ENCODE results near the gene MED8. TPM values are rescaled to one million over a fixed set of nuclear protein-coding genes. Genes with fewer than 3 reads are reported as not detected.
A peak's percentile ranks its signal among the peaks of the same experiment; 100 is the strongest.

MED8 gene
- total RNA-seq, 1 donor from 2014 or later = 23.6 TPM

DNA sequence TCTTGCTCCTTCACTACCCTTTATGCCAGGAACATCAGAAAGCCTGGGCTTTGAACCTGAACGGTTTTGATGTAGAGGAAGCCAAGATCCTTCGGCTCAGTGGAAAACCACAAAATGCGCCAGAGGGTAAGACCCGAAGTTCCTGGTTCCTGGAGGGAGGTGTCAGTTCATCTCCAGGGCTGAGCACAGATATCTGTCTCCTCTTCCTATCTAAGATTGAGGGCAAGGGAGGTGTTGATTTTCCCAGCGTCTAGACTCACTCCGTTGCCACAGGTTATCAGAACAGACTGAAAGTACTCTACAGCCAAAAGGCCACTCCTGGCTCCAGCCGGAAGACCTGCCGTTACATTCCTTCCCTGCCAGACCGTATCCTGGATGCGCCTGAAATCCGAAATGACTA is 29.9 kb downstream of the MED8 start:
- Mint-ChIP-seq H3K36me3 (peaks cover 35% of the 10 kb centered on the region), H3K27ac (no peak overlapping the region), H3K4me3 (peak overlapping the region; percentile 98), H3K9me3 (no peaks in the 10 kb centered on the region), H3K27me3 (ENCODE audit: insufficient read depth, low read depth) (peaks cover 3% of the 10 kb centered on the region), H3K4me1 (peaks cover 46% of the 10 kb centered on the region)
- H3K4me1 ChIP-seq = peaks cover 18% of the 10 kb centered on the region
- H3K4me2 ChIP-seq = peak overlapping the region; percentile 96
- H3K9me3 ChIP-seq (ENCODE audit: low read depth) = no peaks in the 10 kb centered on the region
- H3K36me3 ChIP-seq = peaks cover 14% of the 10 kb centered on the region
- H3K9ac ChIP-seq = peak overlapping the region; percentile 95
- H3K4me3 ChIP-seq = peak overlapping the region; percentile 70
- H3K27me3 ChIP-seq = no peaks in the 10 kb centered on the region
- TF ChIP-seq EZH2phosphoT487 (IDR thresholded peaks at IDR 0.05) = no peak
- TF ChIP-seq, protein P1, sequence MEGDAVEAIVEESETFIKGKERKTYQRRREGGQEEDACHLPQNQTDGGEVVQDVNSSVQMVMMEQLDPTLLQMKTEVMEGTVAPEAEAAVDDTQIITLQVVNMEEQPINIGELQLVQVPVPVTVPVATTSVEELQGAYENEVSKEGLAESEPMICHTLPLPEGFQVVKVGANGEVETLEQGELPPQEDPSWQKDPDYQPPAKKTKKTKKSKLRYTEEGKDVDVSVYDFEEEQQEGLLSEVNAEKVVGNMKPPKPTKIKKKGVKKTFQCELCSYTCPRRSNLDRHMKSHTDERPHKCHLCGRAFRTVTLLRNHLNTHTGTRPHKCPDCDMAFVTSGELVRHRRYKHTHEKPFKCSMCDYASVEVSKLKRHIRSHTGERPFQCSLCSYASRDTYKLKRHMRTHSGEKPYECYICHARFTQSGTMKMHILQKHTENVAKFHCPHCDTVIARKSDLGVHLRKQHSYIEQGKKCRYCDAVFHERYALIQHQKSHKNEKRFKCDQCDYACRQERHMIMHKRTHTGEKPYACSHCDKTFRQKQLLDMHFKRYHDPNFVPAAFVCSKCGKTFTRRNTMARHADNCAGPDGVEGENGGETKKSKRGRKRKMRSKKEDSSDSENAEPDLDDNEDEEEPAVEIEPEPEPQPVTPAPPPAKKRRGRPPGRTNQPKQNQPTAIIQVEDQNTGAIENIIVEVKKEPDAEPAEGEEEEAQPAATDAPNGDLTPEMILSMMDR (IDR thresholded peaks at IDR 0.05) = no peak
- TF ChIP-seq EZH2 (IDR thresholded peaks at IDR 0.05) = no peak
- H4K20me1 ChIP-seq (ENCODE audit: low read depth) = peaks cover 37% of the 10 kb centered on the region
- peaks cover 38% of the 10 kb centered on the region for H3F3A ChIP-seq (ENCODE audit: low read depth)
- DNase-seq (ENCODE audit: low spot score) = no peak
- H3K79me2 ChIP-seq (ENCODE audit: low read depth) = peaks cover 34% of the 10 kb centered on the region
- H3K27ac ChIP-seq = no peak overlapping the region
- H2AFZ ChIP-seq (replicated peaks) = no peak overlapping the region

DNA sequence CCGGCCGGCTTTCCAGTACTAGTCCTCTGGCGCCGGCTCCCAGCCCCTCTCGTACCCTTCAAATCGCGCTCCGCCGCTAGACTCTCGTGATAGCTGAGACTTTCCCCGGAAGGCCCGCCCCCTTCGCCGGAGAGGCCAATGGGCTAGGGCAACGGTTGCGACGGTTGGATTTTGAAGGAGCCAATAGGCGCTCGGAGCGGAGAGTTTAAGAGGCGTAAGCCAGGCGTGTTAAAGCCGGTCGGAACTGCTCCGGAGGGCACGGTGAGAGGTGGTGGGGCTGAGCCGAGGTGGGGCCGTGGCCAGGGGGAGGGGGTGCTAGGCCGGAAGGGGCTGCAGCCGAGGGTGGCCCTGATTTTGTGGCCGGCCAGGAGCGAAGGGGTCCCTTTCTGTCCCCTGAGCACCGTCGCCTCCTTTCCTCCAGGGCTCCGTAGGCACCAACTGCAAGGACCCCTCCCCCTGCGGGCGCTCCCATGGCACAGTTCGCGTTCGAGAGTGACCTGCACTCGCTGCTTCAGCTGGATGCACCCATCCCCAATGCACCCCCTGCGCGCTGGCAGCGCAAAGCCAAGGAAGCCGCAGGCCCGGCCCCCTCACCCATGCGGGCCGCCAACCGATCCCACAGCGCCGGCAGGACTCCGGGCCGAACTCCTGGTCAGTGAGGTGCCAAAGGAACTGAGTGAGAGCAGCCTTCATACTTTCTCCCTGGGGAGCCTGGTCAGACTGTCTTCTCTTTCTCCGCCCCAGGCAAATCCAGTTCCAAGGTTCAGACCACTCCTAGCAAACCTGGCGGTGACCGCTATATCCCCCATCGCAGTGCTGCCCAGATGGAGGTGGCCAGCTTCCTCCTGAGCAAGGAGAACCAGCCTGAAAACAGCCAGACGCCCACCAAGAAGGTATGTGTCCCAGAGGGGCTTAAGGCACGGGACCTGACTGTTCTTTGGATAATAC is 30.6 kb downstream of the MED8 start, which contains the start of gene CDC20:
TSS of gene CDC20 (plus strand) at position 236 of the 948 bp plus-strand sequence. CDS start at position 471, 235 bp downstream.
- peak within 1 kb of the TSS; percentile 96 for H3K27ac Mint-ChIP-seq
- H3K9ac ChIP-seq = peak within 1 kb of the TSS; percentile 95
- H4K20me1 ChIP-seq (ENCODE audit: low read depth) = peaks cover 37% of the 10 kb centered on the region
- H3K4me2 ChIP-seq = peak within 1 kb of the TSS; percentile 96
- peaks cover 3% of the 10 kb centered on the region for H3K27me3 Mint-ChIP-seq (ENCODE audit: insufficient read depth, low read depth)
- peak; percentile 100 for DNase-seq (ENCODE audit: low spot score)
- H3K4me1 Mint-ChIP-seq = peaks cover 46% of the 10 kb centered on the region
- peaks cover 34% of the 10 kb centered on the region for H3K79me2 ChIP-seq (ENCODE audit: low read depth)
- peak within 1 kb of the TSS; percentile 98 for H3K4me3 Mint-ChIP-seq
- H3K4me3 ChIP-seq = peak within 1 kb of the TSS; percentile 70
- no peaks in the 10 kb centered on the region for H3K27me3 ChIP-seq
- peaks cover 18% of the 10 kb centered on the region for H3K4me1 ChIP-seq
- TF ChIP-seq EZH2 (IDR thresholded peaks at IDR 0.05) (no peak), EZH2phosphoT487 (IDR thresholded peaks at IDR 0.05) (no peak)
- TF ChIP-seq, protein P1 (IDR thresholded peaks at IDR 0.05) = no peak
- H3K36me3 Mint-ChIP-seq = peaks cover 28% of the 10 kb centered on the region
- no peaks in the 10 kb centered on the region for H3K9me3 Mint-ChIP-seq
- peak within 1 kb of the TSS; percentile 85 for H3K27ac ChIP-seq
- H3F3A ChIP-seq (ENCODE audit: low read depth) = peaks cover 38% of the 10 kb centered on the region
- no peaks in the 10 kb centered on the region for H3K9me3 ChIP-seq (ENCODE audit: low read depth)
- peak within 1 kb of the TSS; percentile 54 for H2AFZ ChIP-seq (replicated peaks)
- H3K36me3 ChIP-seq = peaks cover 14% of the 10 kb centered on the region

DNA sequence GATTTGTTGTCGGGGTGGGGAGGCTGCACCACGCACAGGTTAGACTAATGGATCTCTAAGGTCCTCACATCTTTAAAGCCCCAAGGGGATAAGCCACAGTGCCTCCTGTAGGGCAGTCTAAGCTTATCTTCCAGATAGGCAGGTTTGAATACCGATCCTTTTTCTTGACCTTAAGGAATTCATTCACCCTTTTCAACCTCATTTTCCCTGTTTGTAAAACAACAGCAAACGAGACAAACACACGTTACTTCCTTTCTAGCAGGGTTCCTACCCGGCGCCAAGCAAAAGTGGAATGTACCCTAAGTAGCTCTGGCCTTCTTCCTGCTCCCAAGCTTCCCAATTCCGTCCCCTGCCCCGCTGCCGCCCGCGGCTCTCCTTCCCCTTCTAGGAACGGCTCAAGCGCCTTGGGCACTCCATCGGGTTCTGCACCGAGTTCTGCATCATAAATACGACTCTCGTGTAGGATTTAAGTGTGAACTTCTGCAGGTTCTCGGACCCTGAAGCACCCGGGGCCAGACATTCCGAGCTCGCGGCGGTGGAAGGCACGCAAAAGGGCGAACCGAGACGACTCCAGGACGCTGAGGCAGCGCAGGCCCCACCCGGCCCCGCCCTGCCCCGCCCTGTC is 31.4 kb downstream of the MED8 start:
- peak; percentile 75 for DNase-seq (ENCODE audit: low spot score)
- Histone ChIP-seq H4K20me1 (ENCODE audit: low read depth) (peaks cover 37% of the 10 kb centered on the region), H3K4me3 (peak overlapping the region; percentile 70), H3K27me3 (no peaks in the 10 kb centered on the region), H3K9ac (peak overlapping the region; percentile 76), H3K4me1 (peaks cover 18% of the 10 kb centered on the region), H3K4me2 (peak overlapping the region; percentile 75), H2AFZ (replicated peaks) (peak overlapping the region; percentile 54), H3K79me2 (ENCODE audit: low read depth) (peaks cover 34% of the 10 kb centered on the region), H3K27ac (peak overlapping the region; percentile 85), H3F3A (ENCODE audit: low read depth) (peaks cover 30% of the 10 kb centered on the region), H3K36me3 (peaks cover 14% of the 10 kb centered on the region), H3K9me3 (ENCODE audit: low read depth) (no peaks in the 10 kb centered on the region)
- Mint-ChIP-seq H3K9me3 (no peaks in the 10 kb centered on the region), H3K4me1 (peaks cover 44% of the 10 kb centered on the region), H3K27me3 (ENCODE audit: insufficient read depth, low read depth) (peaks cover 3% of the 10 kb centered on the region), H3K36me3 (peaks cover 26% of the 10 kb centered on the region), H3K27ac (peak overlapping the region; percentile 96), H3K4me3 (peak overlapping the region; percentile 98)
- TF ChIP-seq, protein P1 (IDR thresholded peaks at IDR 0.05) = peak; percentile 64
- peak; percentile 31 for TF ChIP-seq EZH2 (IDR thresholded peaks at IDR 0.05)
- TF ChIP-seq EZH2phosphoT487 (IDR thresholded peaks at IDR 0.05) = no peak

Measured in neural progenitor cell (in vitro differentiated cells).